IMR-90 (cell line): ENCODE measurements around the gene MDM4. TPM values are rescaled to one million over a fixed set of nuclear protein-coding genes. Genes with fewer than 3 reads are reported as not detected.

Experiments used
- ATAC-seq: fragments of 200-7000 bp; cut with Tn5 transposase; 2 replicates; pipeline ENCODE4 v1.9.1; 2020; ENCODE audit warnings: low read depth, mild to moderate bottlenecking, moderate library complexity
- Bru-seq: library from RNA; stranded (reverse); fragments of 400-500 nt; gene quantifications from one replicate; lab custom pipeline; 2021; lab: Mats Ljungman, UMichigan
- BruChase-seq, 2 experiments: library from RNA; stranded (reverse); fragments of 400-500 nt; gene quantifications; one replicate each; lab custom pipeline; 2021; lab: Mats Ljungman, UMichigan
- BruUV-seq: library from RNA; stranded (reverse); fragments of 400-500 nt; replicated peaks from 2 replicates; lab custom pipeline; 2021; lab: Mats Ljungman, UMichigan
- CTCF ChIA-PET: fragments of 300-600 bp; formaldehyde crosslinking; extraction: SDS; loops from one replicate; lab custom pipeline; 2021; ENCODE audit warnings: antibody characterized with exemption; lab: Yijun Ruan, JAX
- POLR2A ChIA-PET: fragments of 300-600 bp; sonication (Branson Sonifier 250); formaldehyde crosslinking; loops from one replicate; lab custom pipeline; 2022; ENCODE audit warnings: antibody characterized with exemption; ENCODE audit not compliant: unreplicated experiment; lab: Charles Lee
- DNase-seq: peaks from one replicate; pipeline ENCODE4 v3.0.0; 2013
- H2AFZ ChIP-seq: replicated peaks from 2 replicates; pipeline ENCODE3; 2013; ENCODE audit warnings: low read length, mild to moderate bottlenecking; ENCODE audit not compliant: poor library complexity
- H2AK5ac ChIP-seq: 2 replicates; pipeline ENCODE4 v1.6.1; 2013; ENCODE audit warnings: low read depth, low read length, inconsistent platforms
- H2AK9ac ChIP-seq: replicated peaks from 2 replicates; pipeline ENCODE3; 2013; ENCODE audit warnings: mild to moderate bottlenecking, low read depth, low read length, moderate library complexity; ENCODE audit not compliant: poor library complexity
- H2BK120ac ChIP-seq: 2 replicates; pipeline ENCODE4 v1.6.1; 2013; ENCODE audit warnings: low read depth, low read length, inconsistent platforms
- H2BK15ac ChIP-seq: 3 replicates; pipeline ENCODE4 v1.6.1; 2013; ENCODE audit warnings: low read depth, low read length, inconsistent platforms
- H2BK20ac ChIP-seq: 2 replicates; pipeline ENCODE4 v1.6.1; 2013; ENCODE audit warnings: low read depth, mild to moderate bottlenecking, inconsistent platforms, low read length, moderate library complexity
- H2BK5ac ChIP-seq: 2 replicates; pipeline ENCODE4 v1.6.1; 2013; ENCODE audit warnings: mild to moderate bottlenecking, low read depth, low read length, inconsistent platforms; ENCODE audit not compliant: poor library complexity, severe bottlenecking
- H3K14ac ChIP-seq: replicated peaks from 2 replicates; pipeline ENCODE4 v1.6.1; 2013; ENCODE audit warnings: low read depth, low read length, inconsistent platforms
- H3K18ac ChIP-seq: 2 replicates; pipeline ENCODE4 v1.6.1; 2013; ENCODE audit warnings: low read depth, low read length, control low read depth
- H3K23ac ChIP-seq: 2 replicates; pipeline ENCODE4 v1.6.1; 2013; ENCODE audit warnings: low read depth, low read length, inconsistent platforms
- H3K27ac ChIP-seq: 2 replicates; pipeline ENCODE4 v1.5.1; 2013; ENCODE audit warnings: mild to moderate bottlenecking, control low read depth, low read length; ENCODE audit not compliant: insufficient read depth
- H3K27me3 ChIP-seq: 2 replicates; pipeline ENCODE4 v1.6.1; 2013; ENCODE audit warnings: low read length; ENCODE audit not compliant: control insufficient read depth, insufficient read depth
- H3K36me3 ChIP-seq: 2 replicates; pipeline ENCODE4 v1.6.1; 2013; ENCODE audit warnings: low read length, mixed read lengths; ENCODE audit not compliant: control insufficient read depth, insufficient read depth
- H3K4ac ChIP-seq: 2 replicates; pipeline ENCODE4 v1.6.1; 2013; ENCODE audit warnings: low read depth, low read length, inconsistent platforms
- H3K4me1 ChIP-seq: 2 replicates; pipeline ENCODE4 v1.6.1; 2013; ENCODE audit warnings: low read length, mixed read lengths; ENCODE audit not compliant: control insufficient read depth, insufficient read depth
- H3K4me2 ChIP-seq: 2 replicates; pipeline ENCODE4 v1.6.1; 2013; ENCODE audit warnings: low read depth, mild to moderate bottlenecking, control low read depth, low read length, moderate library complexity
- H3K4me3 ChIP-seq: 2 replicates; pipeline ENCODE4 v1.5.1; 2013; ENCODE audit warnings: low read depth, mild to moderate bottlenecking, control low read depth, low read length, moderate library complexity; ENCODE audit not compliant: insufficient read depth
- H3K56ac ChIP-seq: 2 replicates; pipeline ENCODE4 v1.6.1; 2013; ENCODE audit warnings: low read length, inconsistent platforms; ENCODE audit not compliant: insufficient read depth; ENCODE audit errors: extremely low read depth
- H3K79me1 ChIP-seq, 2 experiments: 2 replicates each; pipeline ENCODE4 v1.6.1; 2013; ENCODE audit warnings: low read length in 2 of 2, inconsistent platforms in 1 of 2, low read depth in 1 of 2
- H3K9ac ChIP-seq: 2 replicates; pipeline ENCODE4 v1.6.1; 2013; ENCODE audit warnings: low read depth, low read length, control low read depth
- H3K9me1 ChIP-seq: 2 replicates; pipeline ENCODE4 v1.6.1; 2013; ENCODE audit warnings: low read length, inconsistent platforms; ENCODE audit not compliant: insufficient read depth
- H3K9me3 ChIP-seq: 2 replicates; pipeline ENCODE4 v1.6.1; 2013; ENCODE audit warnings: low read length; ENCODE audit not compliant: control insufficient read depth, insufficient read depth
- H4K20me1 ChIP-seq: 2 replicates; pipeline ENCODE4 v1.6.1; 2013; ENCODE audit warnings: low read length, inconsistent platforms; ENCODE audit not compliant: insufficient read depth
- H4K5ac ChIP-seq: 2 replicates; pipeline ENCODE4 v1.6.1; 2013; ENCODE audit warnings: mild to moderate bottlenecking, low read depth, low read length, control low read depth
- H4K8ac ChIP-seq, 2 experiments: 2 replicates each; pipeline ENCODE4 v1.6.1; 2013; ENCODE audit warnings: low read depth in 2 of 2, low read length in 2 of 2, control low read depth in 1 of 2, inconsistent platforms in 1 of 2
- H4K91ac ChIP-seq: 2 replicates; pipeline ENCODE4 v1.6.1; 2013; ENCODE audit warnings: low read depth, low read length, inconsistent platforms; ENCODE audit not compliant: insufficient read depth
- BHLHE40 ChIP-seq: fragments of 150-350 bp; IDR thresholded peaks from 2 replicates; pipeline ENCODE4 v1.6.1; 2016; ENCODE audit warnings: mild to moderate bottlenecking, low read depth, low read length
- CEBPB ChIP-seq: IDR thresholded peaks from 2 replicates; pipeline ENCODE4 v1.6.1; 2012; ENCODE audit warnings: low read depth, low read length, improper control_type of control experiment
- CTCF ChIP-seq: conservative IDR thresholded peaks from 2 replicates; pipeline ENCODE4 v1.5.1; 2012; ENCODE audit warnings: mild to moderate bottlenecking, low read depth, low read length, improper control_type of control experiment
- ELK1 ChIP-seq: fragments of 150-350 bp; IDR thresholded peaks from 2 replicates; pipeline ENCODE4 v1.6.1; 2016; ENCODE audit warnings: low read depth, mild to moderate bottlenecking, low read length, moderate library complexity, borderline replicate concordance
- MAZ ChIP-seq: IDR thresholded peaks from 2 replicates; pipeline ENCODE4 v1.6.1; 2012; ENCODE audit warnings: low read depth, mild to moderate bottlenecking, low read length, improper control_type of control experiment, moderate library complexity, borderline replicate concordance
- MXI1 ChIP-seq: IDR thresholded peaks from 2 replicates; pipeline ENCODE4 v1.6.1; 2012; ENCODE audit warnings: low read depth, mild to moderate bottlenecking, low read length, moderate library complexity, borderline replicate concordance
- NFE2L2 ChIP-seq: fragments of 150-350 bp; IDR thresholded peaks from 2 replicates; pipeline ENCODE4 v1.6.1; 2016; ENCODE audit warnings: low read depth, mild to moderate bottlenecking, low read length
- POLR2A ChIP-seq: IDR thresholded peaks from 2 replicates; pipeline ENCODE4 v1.6.1; 2012; ENCODE audit warnings: mild to moderate bottlenecking, low read depth, low read length
- RAD21 ChIP-seq: IDR thresholded peaks from 2 replicates; pipeline ENCODE4 v1.6.1; 2012; ENCODE audit warnings: low read length, improper control_type of control experiment
- RFX5 ChIP-seq: IDR thresholded peaks from 2 replicates; pipeline ENCODE4 v1.8.0; 2012; ENCODE audit warnings: low read depth, mild to moderate bottlenecking, low read length, moderate library complexity
- SMC3 ChIP-seq: fragments of 150-350 bp; IDR thresholded peaks from 2 replicates; pipeline ENCODE4 v1.6.1; 2016; ENCODE audit warnings: low read depth, mild to moderate bottlenecking, antibody characterized with exemption, low read length, moderate library complexity
- WGBS, 2 experiments: methylation state at CpG; one replicate each; pipeline versions ENCODE4 v1.1.5 to v1.1.7; 2013; ENCODE audit warnings: missing lambda C conversion rate in 2 of 2; ENCODE audit not compliant: insufficient read length in 1 of 2; ENCODE audit errors: extremely low coverage in 2 of 2; 5-methylcytosine and 5-hydroxymethylcytosine counted together
- dilution Hi-C: fragments of 300-500 bp; cut with HindIII; formaldehyde crosslinking; loops from one replicate; pipeline ENCODE4 v1.14.3; 2018; ENCODE audit warnings: low sequenced_read_pairs; ENCODE audit not compliant: unreplicated experiment
- in situ Hi-C: fragments of 300-500 bp; cut with MboI; formaldehyde crosslinking; loops from 3 replicates; pipeline ENCODE4 v1.14.3; 2019; ENCODE audit warnings: low sequenced_read_pairs, inconsistent platforms, mixed read lengths
- intact Hi-C: fragments of 100-400 bp; cut with micrococcal nuclease; formaldehyde crosslinking; loops from 2 replicates; pipeline ENCODE4 v1.10.0; 2022
- long read RNA-seq: library from polyadenylated mRNA; unstranded; transcript quantifications from one replicate; pipeline ENCODE4 v2.0.0, GENCODE V29; 2021; ENCODE audit not compliant: unreplicated experiment
- polyA plus RNA-seq, 3 experiments: library from polyadenylated mRNA; depleted of rRNA; stranded (reverse); fragments of >200 nt; gene quantifications; 2 replicates each; pipeline ENCODE4 v1.2.3, GENCODE V29; 2012; ENCODE audit warnings: low replicate concordance in 1 of 3
- total RNA-seq: library from RNA; depleted of rRNA; stranded (reverse); fragments of >200 nt; gene quantifications from 2 replicates; pipeline ENCODE4 v1.2.3, GENCODE V29; 2012; rRNA removed

The MDM4 gene
- 19.2 and 20.1 TPM in 2 replicates for total RNA-seq
- 3.7 and 7.4 TPM in 2 replicates for polyA plus RNA-seq (2012; rRNA removed)
- 0.76 and 1.6 TPM in 2 replicates for polyA plus RNA-seq (2012; cell fraction: cytosol; rRNA removed)
- 9.4 and 42.7 TPM in 2 replicates for polyA plus RNA-seq (2012; cell fraction: nucleus; rRNA removed; ENCODE audit: low replicate concordance)
- Bru-seq, nascent RNA, result percentile 93 among the genes with signal in this experiment
- BruChase-seq, experiment 1, labeled RNA remaining after a 6-hour chase, result percentile 96 among the genes with signal in this experiment
- percentile 97 among the genes with signal in this experiment for BruChase-seq, experiment 2, labeled RNA remaining after a 2-hour chase
- long read RNA-seq, full-length matches to known transcripts, result 2 of 4 reads
- long read RNA-seq, partial matches to known transcripts, result 0 of 4 reads
- long read RNA-seq, other reads (novel, unspliced or antisense), result 2 of 4 reads

DNA sequence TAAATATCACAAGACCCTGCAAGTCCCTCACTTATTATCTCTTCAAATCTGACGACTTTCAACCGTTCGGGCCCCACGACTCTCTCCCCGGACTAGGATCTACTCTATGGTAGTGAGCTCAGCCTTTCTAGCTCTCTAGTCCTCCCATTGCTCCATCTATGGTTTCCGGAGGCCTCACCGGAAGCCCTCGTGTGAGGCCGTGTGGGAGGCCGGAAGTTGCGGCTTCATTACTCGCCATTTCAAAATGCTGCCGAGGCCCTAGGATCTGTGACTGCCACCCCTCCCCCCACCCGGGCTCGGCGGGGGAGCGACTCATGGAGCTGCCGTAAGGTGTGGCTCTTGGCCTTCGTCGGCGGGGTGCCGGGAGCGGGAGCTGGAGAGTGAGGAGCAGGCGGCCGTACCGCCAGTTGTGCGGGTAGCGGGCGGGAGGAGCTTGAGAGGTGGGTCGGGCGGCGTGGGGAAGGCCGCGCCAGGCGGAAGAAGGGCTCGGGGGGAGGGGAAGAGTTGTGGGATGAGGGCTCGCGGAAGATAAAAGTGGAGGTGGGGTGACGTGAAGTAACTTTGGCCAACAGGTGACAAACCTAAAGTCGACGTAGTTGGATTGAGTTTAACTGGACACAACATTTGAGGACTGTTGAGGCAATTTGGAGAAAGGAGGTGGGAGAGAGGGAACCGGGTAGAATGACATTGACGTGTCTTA, at the start of gene MDM4:
TSS of gene MDM4 (plus strand) at position 227 of the 700 bp plus-strand sequence. CDS start 9,113 bp downstream, outside the sequence.
- H3K4me3 ChIP-seq, result peak within 1 kb of the TSS; percentile 88
- peak within 1 kb of the TSS; percentile 98 to 99 for H4K8ac ChIP-seq
- H3K9ac ChIP-seq, result peak within 1 kb of the TSS; percentile 92
- H3K14ac ChIP-seq, result peak within 1 kb of the TSS; percentile 99
- H3K9me3 ChIP-seq, result no peaks in the 10 kb centered on the region
- peak within 1 kb of the TSS; percentile 99 for H4K5ac ChIP-seq
- peak within 1 kb of the TSS; percentile 96 for H3K23ac ChIP-seq
- H2BK20ac ChIP-seq, result peak within 1 kb of the TSS; percentile 83
- ATAC-seq (peak; percentile 97), DNase-seq (peak; percentile 97)
- H4K20me1 ChIP-seq, result peaks cover 31% of the 10 kb centered on the region
- peak within 1 kb of the TSS; percentile 97 for H3K27ac ChIP-seq
- H2AK5ac ChIP-seq, result peak within 1 kb of the TSS; percentile 59; the same call in 1 of the 2 replicates
- H2BK5ac ChIP-seq, result peak within 1 kb of the TSS; percentile 98
- peak within 1 kb of the TSS; percentile 98 for H2AFZ ChIP-seq
- peak within 1 kb of the TSS; percentile 87 for H3K4me2 ChIP-seq
- H2BK15ac ChIP-seq, result peak within 1 kb of the TSS; percentile 65
- H2BK120ac ChIP-seq, result peak within 1 kb of the TSS; percentile 89
- peak within 1 kb of the TSS; percentile 95 for H3K4ac ChIP-seq
- TF ChIP-seq MAZ (peak; percentile 65), BHLHE40 (peak; percentile 37; the same call in 1 of the 2 replicates), RFX5 (no peak), CEBPB (peak; percentile 88), SMC3 (no peak), POLR2A (peak; percentile 90), NFE2L2 (peak; percentile 10; the same call in 1 of the 2 replicates), CTCF (no peak), RAD21 (no peak), ELK1 (0 out of 2 replicates have a peak, but pooled peaks have one; percentile 15), MXI1 (peak; percentile 78; the same call in 1 of the 2 replicates)
- intact Hi-C loops (no loop called here), in situ Hi-C loops (no loop called here), dilution Hi-C loops (no loop called here)
- WGBS, 2 experiments, result 0% methylated on average over 14 of the region's 43 CpGs; no CpG with 5 or more reads in 1 of the 2 experiments
- ChIA-PET CTCF (interaction anchor here (0.6 to 2.4 kb wide), 4 partner anchors 9 to 271 kb away, joined by 3 to 7 read pairs (median 4); no protein-coding TSS in a partner anchor), POLR2A (interaction anchor here (1.0 to 1.5 kb wide), 3 partner anchors 8 to 99 kb away, joined by 3 to 9 read pairs (median 4); no protein-coding TSS in a partner anchor)
- peaks cover 2% of the 10 kb centered on the region; the same call in 1 of the 2 replicates for H3K4me1 ChIP-seq
- H2AK9ac ChIP-seq, result peak within 1 kb of the TSS; percentile 95
- H3K79me1 ChIP-seq, result peaks cover 27 to 47% of the 10 kb centered on the region in 2 experiments
- peaks cover 8% of the 10 kb centered on the region; the same call in 1 of the 2 replicates for H3K9me1 ChIP-seq
- H3K18ac ChIP-seq, result peak within 1 kb of the TSS; percentile 80
- no peaks in the 10 kb centered on the region for H3K27me3 ChIP-seq
- H3K56ac ChIP-seq, result peak within 1 kb of the TSS; percentile 76
- no TSS peak for BruUV-seq
- H3K36me3 ChIP-seq, result peaks cover 8% of the 10 kb centered on the region
- peak within 1 kb of the TSS; percentile 93 for H4K91ac ChIP-seq
